ENCODE results near the gene SLC22A1. TPM values are rescaled to one million over a fixed set of nuclear protein-coding genes. Genes with fewer than 3 reads are reported as not detected.
"Not testable (repeated sequence)": the region's sequence is repeated elsewhere in the genome, so short reads cannot be mapped to it uniquely, and the experiment has no call there.

SLC22A1 gene
- total RNA-seq, 1 donor: 0.72 TPM

DNA sequence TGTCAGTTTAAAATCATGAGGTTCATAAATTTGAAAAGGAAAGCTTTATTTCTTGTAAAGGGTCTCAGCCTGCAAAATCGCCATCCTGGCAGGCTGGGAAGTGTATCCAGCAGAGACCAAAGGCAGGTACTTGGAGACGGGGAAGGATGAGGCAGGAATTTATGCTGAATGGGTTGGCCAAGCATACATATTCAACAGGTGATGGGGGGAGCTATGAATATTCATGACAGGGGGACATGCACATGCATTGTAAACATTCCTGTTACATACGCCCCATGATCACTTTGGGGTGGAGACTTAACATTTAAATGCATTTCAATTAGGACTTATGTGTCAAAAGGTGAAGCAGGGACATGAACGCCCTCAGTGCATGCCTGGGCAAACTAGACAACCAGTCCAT is 9.8 kb upstream of the SLC22A1 start:
- H3K9me3 ChIP-seq (ENCODE audit: low read depth, low read length): no peaks in the 10 kb centered on the region
- no peaks in the 10 kb centered on the region for H4K20me1 ChIP-seq (ENCODE audit: insufficient read depth, low read length)
- H3K79me2 ChIP-seq (ENCODE audit: insufficient read depth, low read length): no peaks in the 10 kb centered on the region
- no peak overlapping the region for H3K4me2 ChIP-seq (ENCODE audit: insufficient read depth, low read length)
- H3K36me3 ChIP-seq (ENCODE audit: insufficient read depth, low read length): peaks cover 6% of the 10 kb centered on the region
- no peak overlapping the region for H3K4me3 ChIP-seq (ENCODE audit: insufficient read depth, low read length)
- no peaks in the 10 kb centered on the region for H3K27me3 ChIP-seq (ENCODE audit: insufficient read depth, low read length)
- H3K4me1 ChIP-seq (ENCODE audit: insufficient read depth, low read length): no peaks in the 10 kb centered on the region
- no peak for DNase-seq (ENCODE audit: insufficient read length, low spot score, missing footprints)
- H3K27ac ChIP-seq (ENCODE audit: low read depth, low read length): no peak overlapping the region
- TF ChIP-seq, protein P1, sequence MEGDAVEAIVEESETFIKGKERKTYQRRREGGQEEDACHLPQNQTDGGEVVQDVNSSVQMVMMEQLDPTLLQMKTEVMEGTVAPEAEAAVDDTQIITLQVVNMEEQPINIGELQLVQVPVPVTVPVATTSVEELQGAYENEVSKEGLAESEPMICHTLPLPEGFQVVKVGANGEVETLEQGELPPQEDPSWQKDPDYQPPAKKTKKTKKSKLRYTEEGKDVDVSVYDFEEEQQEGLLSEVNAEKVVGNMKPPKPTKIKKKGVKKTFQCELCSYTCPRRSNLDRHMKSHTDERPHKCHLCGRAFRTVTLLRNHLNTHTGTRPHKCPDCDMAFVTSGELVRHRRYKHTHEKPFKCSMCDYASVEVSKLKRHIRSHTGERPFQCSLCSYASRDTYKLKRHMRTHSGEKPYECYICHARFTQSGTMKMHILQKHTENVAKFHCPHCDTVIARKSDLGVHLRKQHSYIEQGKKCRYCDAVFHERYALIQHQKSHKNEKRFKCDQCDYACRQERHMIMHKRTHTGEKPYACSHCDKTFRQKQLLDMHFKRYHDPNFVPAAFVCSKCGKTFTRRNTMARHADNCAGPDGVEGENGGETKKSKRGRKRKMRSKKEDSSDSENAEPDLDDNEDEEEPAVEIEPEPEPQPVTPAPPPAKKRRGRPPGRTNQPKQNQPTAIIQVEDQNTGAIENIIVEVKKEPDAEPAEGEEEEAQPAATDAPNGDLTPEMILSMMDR (IDR thresholded peaks at IDR 0.05; ENCODE audit: extremely low read depth, low read depth, low read length): no peak
- no peak overlapping the region for H2AFZ ChIP-seq (ENCODE audit: low read length)

DNA sequence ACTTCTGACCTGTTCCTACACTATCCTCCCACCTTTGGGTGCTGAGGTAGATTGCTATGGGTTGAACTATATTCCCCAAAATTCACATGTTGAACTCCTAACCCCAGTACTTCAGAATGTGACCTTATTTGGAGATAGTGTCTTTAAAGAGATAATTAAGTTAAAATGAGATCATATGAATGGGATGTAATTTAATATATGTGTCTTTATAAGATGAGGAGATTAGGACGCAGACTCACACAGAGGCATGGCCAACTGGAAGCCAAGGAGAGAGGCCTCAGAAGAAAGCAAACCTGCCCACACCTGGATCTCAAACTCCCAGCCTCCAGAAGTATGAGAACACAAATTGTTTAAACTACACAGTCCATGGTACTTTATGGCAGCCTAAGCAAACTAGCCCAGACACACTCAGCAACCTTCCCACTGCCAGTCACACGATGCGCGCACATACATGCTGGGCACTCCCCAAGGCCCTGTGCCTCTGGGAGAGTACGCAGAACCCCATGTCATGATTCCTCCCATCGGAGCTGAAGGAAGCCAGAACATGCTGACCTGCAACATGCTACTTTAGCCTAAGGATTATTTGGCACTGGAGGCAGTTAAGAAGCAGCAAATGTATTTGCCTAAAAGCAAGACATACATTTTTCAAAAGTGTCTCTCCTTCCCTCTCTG is 8.9 kb upstream of the SLC22A1 start:
- Histone ChIP-seq H3K27me3 (ENCODE audit: insufficient read depth, low read length) (no peaks in the 10 kb centered on the region), H3K79me2 (ENCODE audit: insufficient read depth, low read length) (no peaks in the 10 kb centered on the region), H4K20me1 (ENCODE audit: insufficient read depth, low read length) (no peaks in the 10 kb centered on the region)

DNA sequence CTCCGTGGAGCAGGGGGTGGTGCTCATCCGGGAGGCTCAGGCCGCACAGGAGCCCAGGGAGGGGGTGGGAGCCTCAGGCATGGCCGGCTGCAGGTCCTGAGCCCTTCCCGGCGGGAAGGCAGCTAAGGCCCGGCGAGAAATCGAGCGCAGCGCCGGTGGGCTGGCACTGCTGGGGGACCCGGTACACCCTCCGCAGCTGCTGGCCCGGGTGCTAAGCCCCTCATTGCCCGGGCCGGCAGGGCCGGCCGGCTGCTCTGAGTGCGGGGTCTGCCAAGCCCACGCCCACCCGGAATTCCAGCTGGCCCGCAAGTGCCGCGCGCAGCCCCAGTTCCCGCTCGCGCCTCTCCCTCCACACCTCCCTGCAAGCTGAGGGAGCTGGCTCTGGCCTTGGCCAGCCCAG is 7.1 kb upstream of the SLC22A1 start:
- not testable (repeated sequence) for H3K27ac ChIP-seq (ENCODE audit: low read depth, low read length); H3K79me2 ChIP-seq (ENCODE audit: insufficient read depth, low read length); H3K36me3 ChIP-seq (ENCODE audit: insufficient read depth, low read length); DNase-seq (ENCODE audit: insufficient read length, low spot score, missing footprints); H3K4me1 ChIP-seq (ENCODE audit: insufficient read depth, low read length); H2AFZ ChIP-seq (ENCODE audit: low read length); H3K27me3 ChIP-seq (ENCODE audit: insufficient read depth, low read length); H4K20me1 ChIP-seq (ENCODE audit: insufficient read depth, low read length); H3K9me3 ChIP-seq (ENCODE audit: low read depth, low read length); H3K4me3 ChIP-seq (ENCODE audit: insufficient read depth, low read length); H3K4me2 ChIP-seq (ENCODE audit: insufficient read depth, low read length)

More for the DNA sequence above, 8.9 kb upstream of the SLC22A1 start:
- peaks cover 4% of the 10 kb centered on the region for H3K36me3 ChIP-seq (ENCODE audit: insufficient read depth, low read length)
- H3K4me1 ChIP-seq (ENCODE audit: insufficient read depth, low read length): no peaks in the 10 kb centered on the region
- no peak overlapping the region for H3K4me3 ChIP-seq (ENCODE audit: insufficient read depth, low read length)
- no peak overlapping the region for H3K4me2 ChIP-seq (ENCODE audit: insufficient read depth, low read length)
- TF ChIP-seq, protein P1 (IDR thresholded peaks at IDR 0.05; ENCODE audit: extremely low read depth, low read depth, low read length): no peak
- H3K27ac ChIP-seq (ENCODE audit: low read depth, low read length): no peak overlapping the region
- DNase-seq (ENCODE audit: insufficient read length, low spot score, missing footprints): peak; percentile 42
- H3K9me3 ChIP-seq (ENCODE audit: low read depth, low read length): no peaks in the 10 kb centered on the region
- H2AFZ ChIP-seq (ENCODE audit: low read length): no peak overlapping the region

DNA sequence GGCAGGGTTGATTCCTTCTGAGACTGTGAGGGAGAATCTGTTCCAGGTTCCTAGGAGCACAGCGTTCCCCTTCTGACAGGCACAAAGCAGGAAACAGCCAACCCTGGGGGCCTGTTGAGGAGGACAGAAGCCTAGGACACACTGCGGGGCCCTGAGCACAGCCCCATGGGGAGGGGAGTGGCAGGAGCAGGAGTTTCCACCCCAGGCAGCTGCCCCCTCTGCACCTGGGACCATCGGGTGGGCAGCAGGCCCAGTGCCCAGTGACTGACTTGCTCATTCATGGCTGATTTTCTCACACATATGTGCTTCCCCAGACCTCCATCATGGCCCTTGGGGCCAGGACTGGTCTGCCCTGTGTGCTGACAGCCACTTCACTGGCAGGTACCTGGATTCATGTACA is 6.2 kb upstream of the SLC22A1 start:
- H2AFZ ChIP-seq (ENCODE audit: low read length): no peak overlapping the region
- TF ChIP-seq, protein P1 (IDR thresholded peaks at IDR 0.05; ENCODE audit: extremely low read depth, low read depth, low read length): no peak
- no peak overlapping the region for H3K4me2 ChIP-seq (ENCODE audit: insufficient read depth, low read length)
- H4K20me1 ChIP-seq (ENCODE audit: insufficient read depth, low read length): no peaks in the 10 kb centered on the region
- no peak overlapping the region for H3K4me3 ChIP-seq (ENCODE audit: insufficient read depth, low read length)
- peak; percentile 61 for DNase-seq (ENCODE audit: insufficient read length, low spot score, missing footprints)
- H3K79me2 ChIP-seq (ENCODE audit: insufficient read depth, low read length): no peaks in the 10 kb centered on the region
- no peak overlapping the region for H3K27ac ChIP-seq (ENCODE audit: low read depth, low read length)
- H3K27me3 ChIP-seq (ENCODE audit: insufficient read depth, low read length): no peaks in the 10 kb centered on the region
- H3K9me3 ChIP-seq (ENCODE audit: low read depth, low read length): no peaks in the 10 kb centered on the region
- H3K4me1 ChIP-seq (ENCODE audit: insufficient read depth, low read length): no peaks in the 10 kb centered on the region
- peaks cover 3% of the 10 kb centered on the region for H3K36me3 ChIP-seq (ENCODE audit: insufficient read depth, low read length)
